GM19395 (cell line): ENCODE data around the gene PPP1R12A.
A peak's percentile ranks its signal among the peaks of the same experiment; 100 is the strongest.

Experiments
- ATAC-seq: cut with Tn5 transposase; IDR thresholded peaks from one replicate; pipeline ENCODE4 v1.9.1; 2021; ENCODE audit warnings: mild to moderate bottlenecking, moderate library complexity; ENCODE audit not compliant: unreplicated experiment

Gene PPP1R12A

GRCh38 chr12:79936670-79937069 lies 1.8 kb upstream of the PPP1R12A start:
- ATAC-seq: no peak

GRCh38 chr12:79935624-79936345 lies 888 bp upstream of the PPP1R12A start:
- ATAC-seq: peak; percentile 32

- peak; percentile 20 for ATAC-seq
Observed at GRCh38 chr12:79934281-79935020, 446 bp downstream of the PPP1R12A start.

- peak; percentile 16 for ATAC-seq
Observed at GRCh38 chr12:79933532-79934264, 1.2 kb downstream of the PPP1R12A start.

- no peak for ATAC-seq
Observed at GRCh38 chr12:79933043-79933442, 1.9 kb downstream of the PPP1R12A start.

- no peak for ATAC-seq
Observed at GRCh38 chr12:79932357-79932756, 2.5 kb downstream of the PPP1R12A start.

GRCh38 chr12:79929065-79929464 lies 5.8 kb downstream of the PPP1R12A start:
- ATAC-seq: no peak

- ATAC-seq: peak; percentile 98
Observed at GRCh38 chr12:79927772-79928474, 7.0 kb downstream of the PPP1R12A start.

- ATAC-seq: no peak
Observed at GRCh38 chr12:79926951-79927350, 7.9 kb downstream of the PPP1R12A start.

GRCh38 chr12:79925492-79925891 lies 9.4 kb downstream of the PPP1R12A start:
- no peak for ATAC-seq

GRCh38 chr12:79921786-79922185 lies 13.1 kb downstream of the PPP1R12A start:
- ATAC-seq: no peak

- peak; percentile 44 for ATAC-seq
Observed at GRCh38 chr12:79920421-79921238, 14.3 kb downstream of the PPP1R12A start.

GRCh38 chr12:79919762-79920161 lies 15.1 kb downstream of the PPP1R12A start:
- ATAC-seq: no peak

GRCh38 chr12:79916826-79917225 lies 18.1 kb downstream of the PPP1R12A start:
- no peak for ATAC-seq

GRCh38 chr12:79911889-79912656 lies 22.8 kb downstream of the PPP1R12A start:
- no peak for ATAC-seq

GRCh38 chr12:79908366-79908765 lies 26.5 kb downstream of the PPP1R12A start:
- no peak for ATAC-seq

- no peak for ATAC-seq
Observed at GRCh38 chr12:79901506-79901905, 33.4 kb downstream of the PPP1R12A start.

- ATAC-seq: no peak
Observed at GRCh38 chr12:79900951-79901350, 33.9 kb downstream of the PPP1R12A start.

- no peak for ATAC-seq
Observed at GRCh38 chr12:79900199-79900598, 34.7 kb downstream of the PPP1R12A start.
